Measurements from ENCODE around the gene PHF19.

DNA sequence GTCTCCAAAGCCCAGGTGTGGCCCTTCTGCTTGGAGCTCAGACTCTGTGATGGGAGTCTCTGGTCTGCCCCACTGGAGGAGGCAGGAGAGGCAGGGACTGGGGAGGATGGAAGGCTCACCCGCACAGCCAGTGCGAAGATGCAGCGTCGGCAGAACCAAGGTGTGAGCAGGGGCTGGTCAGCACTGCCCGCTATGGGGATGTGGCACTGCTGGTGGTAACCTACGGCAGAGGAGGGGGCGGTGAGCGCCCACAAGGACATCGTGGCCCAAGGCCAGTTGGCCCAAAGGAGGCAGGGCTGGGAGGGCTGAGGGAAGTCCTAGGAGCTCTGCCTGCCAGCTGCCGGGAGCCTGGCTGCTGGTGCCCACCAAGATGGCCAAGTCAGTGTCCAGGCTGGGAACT is 7.3 kb downstream of the PHF19 start:
- TF ChIP-seq CBX8 (IDR thresholded peaks at IDR 0.05; ENCODE audit: borderline replicate concordance, low read depth, low read length) (no peak), TBP (IDR thresholded peaks at IDR 0.05; ENCODE audit: low read depth, low read length) (no peak), EZH2 (IDR thresholded peaks at IDR 0.05; ENCODE audit: low read depth, low read length, severe bottlenecking) (no peak), RAD21 (IDR thresholded peaks at IDR 0.05 in 1 of 2, conservative IDR thresholded peaks at IDR 0.05 in 1 of 2; ENCODE audit: low read depth in 2 of 2, low read length in 2 of 2) (no peak), POLR2A (IDR thresholded peaks at IDR 0.05; ENCODE audit: control extremely low read depth in 1 of 2, low read depth in 2 of 2, low read length in 2 of 2) (no peak), BCL11A (IDR thresholded peaks at IDR 0.05; ENCODE audit: low read depth in 2 of 2, low read length in 2 of 2) (no peak), CREB1 (IDR thresholded peaks at IDR 0.05) (no peak)
- TF ChIP-seq, protein P1, sequence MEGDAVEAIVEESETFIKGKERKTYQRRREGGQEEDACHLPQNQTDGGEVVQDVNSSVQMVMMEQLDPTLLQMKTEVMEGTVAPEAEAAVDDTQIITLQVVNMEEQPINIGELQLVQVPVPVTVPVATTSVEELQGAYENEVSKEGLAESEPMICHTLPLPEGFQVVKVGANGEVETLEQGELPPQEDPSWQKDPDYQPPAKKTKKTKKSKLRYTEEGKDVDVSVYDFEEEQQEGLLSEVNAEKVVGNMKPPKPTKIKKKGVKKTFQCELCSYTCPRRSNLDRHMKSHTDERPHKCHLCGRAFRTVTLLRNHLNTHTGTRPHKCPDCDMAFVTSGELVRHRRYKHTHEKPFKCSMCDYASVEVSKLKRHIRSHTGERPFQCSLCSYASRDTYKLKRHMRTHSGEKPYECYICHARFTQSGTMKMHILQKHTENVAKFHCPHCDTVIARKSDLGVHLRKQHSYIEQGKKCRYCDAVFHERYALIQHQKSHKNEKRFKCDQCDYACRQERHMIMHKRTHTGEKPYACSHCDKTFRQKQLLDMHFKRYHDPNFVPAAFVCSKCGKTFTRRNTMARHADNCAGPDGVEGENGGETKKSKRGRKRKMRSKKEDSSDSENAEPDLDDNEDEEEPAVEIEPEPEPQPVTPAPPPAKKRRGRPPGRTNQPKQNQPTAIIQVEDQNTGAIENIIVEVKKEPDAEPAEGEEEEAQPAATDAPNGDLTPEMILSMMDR (IDR thresholded peaks at IDR 0.05; ENCODE audit: control extremely low read depth in 1 of 3, insufficient read depth in 1 of 3, low read depth in 1 of 3, low read length in 3 of 3), result no peak
